SK-N-SH treated with all-trans-retinoic acid at 6 μM for 48 hours (cell line): ENCODE measurements around the gene STMN3.

ENCODE experiments used
- ATAC-seq: fragments of 200-7000 bp; cut with Tn5 transposase; 3 replicates; pipeline ENCODE4 v1.9.1; 2020; ENCODE audit warnings: mild to moderate bottlenecking, moderate library complexity
- ARNTL ChIP-seq: fragments of 450-650 bp; formaldehyde crosslinking; IDR thresholded peaks from 2 replicates; pipeline ENCODE4 v1.5.0; 2020; ENCODE audit warnings: low read depth, mild to moderate bottlenecking, moderate library complexity, borderline replicate concordance
- BACH2 ChIP-seq: fragments of 250-450 bp; sonication (Bioruptor Pico); IDR thresholded peaks from 2 replicates; pipeline ENCODE4 v1.9.0; 2021; ENCODE audit warnings: mild to moderate bottlenecking, borderline replicate concordance
- CSDC2 ChIP-seq: fragments of 250-450 bp; sonication (Bioruptor Pico); IDR thresholded peaks from 2 replicates; pipeline ENCODE4 v1.5.0; 2020; ENCODE audit warnings: mild to moderate bottlenecking, moderate library complexity
- CSRNP3 ChIP-seq: fragments of 250-450 bp; sonication (Bioruptor Pico); IDR thresholded peaks from 2 replicates; pipeline ENCODE4 v1.5.1; 2021; ENCODE audit warnings: mild to moderate bottlenecking, moderate library complexity
- ESRRG ChIP-seq: fragments of 250-450 bp; sonication (Bioruptor Pico); IDR thresholded peaks from 2 replicates; pipeline ENCODE4 v1.6.1; 2021; ENCODE audit warnings: mild to moderate bottlenecking
- GLIS3 ChIP-seq: fragments of 250-450 bp; sonication (Bioruptor Pico); IDR thresholded peaks from 2 replicates; pipeline ENCODE4 v1.5.0; 2020; ENCODE audit warnings: mild to moderate bottlenecking, moderate library complexity
- ISL1 ChIP-seq: fragments of 250-450 bp; sonication (Bioruptor Pico); IDR thresholded peaks from 2 replicates; pipeline ENCODE4 v2.1.2; 2022; ENCODE audit warnings: mild to moderate bottlenecking, moderate library complexity
- OSR1 ChIP-seq: fragments of 250-450 bp; sonication (Bioruptor Pico); IDR thresholded peaks from 2 replicates; pipeline ENCODE4 v1.8.0; 2022; ENCODE audit warnings: moderate library complexity, mild to moderate bottlenecking, inconsistent platforms
- RARB ChIP-seq: fragments of 250-450 bp; sonication (Bioruptor Pico); IDR thresholded peaks from 2 replicates; pipeline ENCODE4 v1.8.0; 2021; ENCODE audit warnings: mild to moderate bottlenecking, moderate library complexity
- SNAI2 ChIP-seq: fragments of 250-450 bp; sonication (Bioruptor Pico); IDR thresholded peaks from 2 replicates; pipeline ENCODE4 v1.5.0; 2020; ENCODE audit warnings: mild to moderate bottlenecking, moderate library complexity
- TCF4 ChIP-seq: fragments of 250-450 bp; sonication (Bioruptor Pico); IDR thresholded peaks from 2 replicates; pipeline ENCODE4 v1.8.0; 2021; ENCODE audit warnings: mild to moderate bottlenecking, moderate library complexity, borderline replicate concordance
- ZC3H10 ChIP-seq: fragments of 250-450 bp; sonication (Bioruptor Pico); IDR thresholded peaks from 2 replicates; pipeline ENCODE4 v1.5.1; 2021; ENCODE audit warnings: mild to moderate bottlenecking, moderate library complexity
- ZFP3 ChIP-seq: fragments of 250-450 bp; sonication (Bioruptor Pico); IDR thresholded peaks from 2 replicates; pipeline ENCODE4 v1.5.0; 2020; ENCODE audit warnings: mild to moderate bottlenecking, moderate library complexity
- ZFP30 ChIP-seq: fragments of 450-650 bp; formaldehyde crosslinking; IDR thresholded peaks from 2 replicates; pipeline ENCODE4 v1.5.0; 2022; ENCODE audit warnings: mild to moderate bottlenecking, moderate library complexity
- ZNF70 ChIP-seq: fragments of 450-650 bp; formaldehyde crosslinking; IDR thresholded peaks from 2 replicates; pipeline ENCODE4 v1.5.0; 2020; ENCODE audit warnings: mild to moderate bottlenecking, moderate library complexity
- TF ChIP-seq, protein P1 (sequence below): fragments of 250-450 bp; sonication (Bioruptor Pico); IDR thresholded peaks from 2 replicates; pipeline ENCODE4 v1.8.0; 2021; ENCODE audit warnings: low read depth, mild to moderate bottlenecking, moderate library complexity, borderline replicate concordance
- TF ChIP-seq, protein P2 (sequence below): fragments of 250-450 bp; sonication (Bioruptor Pico); IDR thresholded peaks from 2 replicates; pipeline ENCODE4 v1.5.0; 2020; ENCODE audit warnings: mild to moderate bottlenecking, moderate library complexity
- TF ChIP-seq, protein P3 (sequence below): fragments of 250-450 bp; sonication (Bioruptor Pico); IDR thresholded peaks from 2 replicates; pipeline ENCODE4 v1.8.0; 2020; ENCODE audit warnings: mild to moderate bottlenecking, moderate library complexity, borderline replicate concordance
- TF ChIP-seq, protein P4 (sequence below): fragments of 250-450 bp; sonication (Bioruptor Pico); IDR thresholded peaks from 2 replicates; pipeline ENCODE4 v1.5.1; 2020; ENCODE audit warnings: low read depth, mild to moderate bottlenecking, moderate library complexity

Gene STMN3

GRCh38 chr20:63624486-63624885 is 28.7 kb downstream of the STMN3 start:
- TF ChIP-seq ZFP30 (CRISPR knock-in tag) (no peak), CSRNP3 (CRISPR knock-in tag) (no peak), RARB (no peak), CSDC2 (CRISPR knock-in tag) (no peak), GLIS3 (CRISPR knock-in tag) (no peak)
- TF ChIP-seq, protein P1, sequence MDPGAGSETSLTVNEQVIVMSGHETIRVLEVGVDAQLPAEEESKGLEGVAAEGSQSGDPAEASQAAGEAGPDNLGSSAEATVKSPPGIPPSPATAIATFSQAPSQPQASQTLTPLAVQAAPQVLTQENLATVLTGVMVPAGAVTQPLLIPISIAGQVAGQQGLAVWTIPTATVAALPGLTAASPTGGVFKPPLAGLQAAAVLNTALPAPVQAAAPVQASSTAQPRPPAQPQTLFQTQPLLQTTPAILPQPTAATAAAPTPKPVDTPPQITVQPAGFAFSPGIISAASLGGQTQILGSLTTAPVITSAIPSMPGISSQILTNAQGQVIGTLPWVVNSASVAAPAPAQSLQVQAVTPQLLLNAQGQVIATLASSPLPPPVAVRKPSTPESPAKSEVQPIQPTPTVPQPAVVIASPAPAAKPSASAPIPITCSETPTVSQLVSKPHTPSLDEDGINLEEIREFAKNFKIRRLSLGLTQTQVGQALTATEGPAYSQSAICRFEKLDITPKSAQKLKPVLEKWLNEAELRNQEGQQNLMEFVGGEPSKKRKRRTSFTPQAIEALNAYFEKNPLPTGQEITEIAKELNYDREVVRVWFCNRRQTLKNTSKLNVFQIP = no peak
- no peak for ATAC-seq

- TF ChIP-seq ISL1 (CRISPR knock-in tag) = no peak
- TF ChIP-seq SNAI2 = no peak
- TF ChIP-seq, protein P1 = no peak
- TF ChIP-seq, protein P2, sequence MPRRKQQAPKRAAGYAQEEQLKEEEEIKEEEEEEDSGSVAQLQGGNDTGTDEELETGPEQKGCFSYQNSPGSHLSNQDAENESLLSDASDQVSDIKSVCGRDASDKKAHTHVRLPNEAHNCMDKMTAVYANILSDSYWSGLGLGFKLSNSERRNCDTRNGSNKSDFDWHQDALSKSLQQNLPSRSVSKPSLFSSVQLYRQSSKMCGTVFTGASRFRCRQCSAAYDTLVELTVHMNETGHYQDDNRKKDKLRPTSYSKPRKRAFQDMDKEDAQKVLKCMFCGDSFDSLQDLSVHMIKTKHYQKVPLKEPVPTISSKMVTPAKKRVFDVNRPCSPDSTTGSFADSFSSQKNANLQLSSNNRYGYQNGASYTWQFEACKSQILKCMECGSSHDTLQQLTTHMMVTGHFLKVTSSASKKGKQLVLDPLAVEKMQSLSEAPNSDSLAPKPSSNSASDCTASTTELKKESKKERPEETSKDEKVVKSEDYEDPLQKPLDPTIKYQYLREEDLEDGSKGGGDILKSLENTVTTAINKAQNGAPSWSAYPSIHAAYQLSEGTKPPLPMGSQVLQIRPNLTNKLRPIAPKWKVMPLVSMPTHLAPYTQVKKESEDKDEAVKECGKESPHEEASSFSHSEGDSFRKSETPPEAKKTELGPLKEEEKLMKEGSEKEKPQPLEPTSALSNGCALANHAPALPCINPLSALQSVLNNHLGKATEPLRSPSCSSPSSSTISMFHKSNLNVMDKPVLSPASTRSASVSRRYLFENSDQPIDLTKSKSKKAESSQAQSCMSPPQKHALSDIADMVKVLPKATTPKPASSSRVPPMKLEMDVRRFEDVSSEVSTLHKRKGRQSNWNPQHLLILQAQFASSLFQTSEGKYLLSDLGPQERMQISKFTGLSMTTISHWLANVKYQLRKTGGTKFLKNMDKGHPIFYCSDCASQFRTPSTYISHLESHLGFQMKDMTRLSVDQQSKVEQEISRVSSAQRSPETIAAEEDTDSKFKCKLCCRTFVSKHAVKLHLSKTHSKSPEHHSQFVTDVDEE = no peak
- TF ChIP-seq ZFP30 (CRISPR knock-in tag) = no peak
- TF ChIP-seq ARNTL = no peak
- TF ChIP-seq GLIS3 (CRISPR knock-in tag) = no peak
- TF ChIP-seq TCF4 (CRISPR knock-in tag) = no peak
- TF ChIP-seq, protein P3, sequence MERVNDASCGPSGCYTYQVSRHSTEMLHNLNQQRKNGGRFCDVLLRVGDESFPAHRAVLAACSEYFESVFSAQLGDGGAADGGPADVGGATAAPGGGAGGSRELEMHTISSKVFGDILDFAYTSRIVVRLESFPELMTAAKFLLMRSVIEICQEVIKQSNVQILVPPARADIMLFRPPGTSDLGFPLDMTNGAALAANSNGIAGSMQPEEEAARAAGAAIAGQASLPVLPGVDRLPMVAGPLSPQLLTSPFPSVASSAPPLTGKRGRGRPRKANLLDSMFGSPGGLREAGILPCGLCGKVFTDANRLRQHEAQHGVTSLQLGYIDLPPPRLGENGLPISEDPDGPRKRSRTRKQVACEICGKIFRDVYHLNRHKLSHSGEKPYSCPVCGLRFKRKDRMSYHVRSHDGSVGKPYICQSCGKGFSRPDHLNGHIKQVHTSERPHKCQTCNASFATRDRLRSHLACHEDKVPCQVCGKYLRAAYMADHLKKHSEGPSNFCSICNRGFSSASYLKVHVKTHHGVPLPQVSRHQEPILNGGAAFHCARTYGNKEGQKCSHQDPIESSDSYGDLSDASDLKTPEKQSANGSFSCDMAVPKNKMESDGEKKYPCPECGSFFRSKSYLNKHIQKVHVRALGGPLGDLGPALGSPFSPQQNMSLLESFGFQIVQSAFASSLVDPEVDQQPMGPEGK (CRISPR knock-in tag) = no peak
- TF ChIP-seq ZNF70 (CRISPR knock-in tag) = no peak
- TF ChIP-seq ESRRG (CRISPR knock-in tag) = no peak
- TF ChIP-seq ZFP3 (CRISPR knock-in tag) = no peak
- no peak for TF ChIP-seq OSR1 (CRISPR knock-in tag)
- no peak for TF ChIP-seq RARB
- TF ChIP-seq BACH2 (CRISPR knock-in tag) = no peak
- TF ChIP-seq, protein P4, sequence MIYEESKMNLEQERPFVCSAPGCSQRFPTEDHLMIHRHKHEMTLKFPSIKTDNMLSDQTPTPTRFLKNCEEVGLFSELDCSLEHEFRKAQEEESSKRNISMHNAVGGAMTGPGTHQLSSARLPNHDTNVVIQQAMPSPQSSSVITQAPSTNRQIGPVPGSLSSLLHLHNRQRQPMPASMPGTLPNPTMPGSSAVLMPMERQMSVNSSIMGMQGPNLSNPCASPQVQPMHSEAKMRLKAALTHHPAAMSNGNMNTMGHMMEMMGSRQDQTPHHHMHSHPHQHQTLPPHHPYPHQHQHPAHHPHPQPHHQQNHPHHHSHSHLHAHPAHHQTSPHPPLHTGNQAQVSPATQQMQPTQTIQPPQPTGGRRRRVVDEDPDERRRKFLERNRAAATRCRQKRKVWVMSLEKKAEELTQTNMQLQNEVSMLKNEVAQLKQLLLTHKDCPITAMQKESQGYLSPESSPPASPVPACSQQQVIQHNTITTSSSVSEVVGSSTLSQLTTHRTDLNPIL (CRISPR knock-in tag) = no peak
- TF ChIP-seq ZC3H10 (CRISPR knock-in tag) = no peak
- ATAC-seq = no peak
Measured at GRCh38 chr20:63622732-63623131, 30.5 kb downstream of the STMN3 start.

DNA sequence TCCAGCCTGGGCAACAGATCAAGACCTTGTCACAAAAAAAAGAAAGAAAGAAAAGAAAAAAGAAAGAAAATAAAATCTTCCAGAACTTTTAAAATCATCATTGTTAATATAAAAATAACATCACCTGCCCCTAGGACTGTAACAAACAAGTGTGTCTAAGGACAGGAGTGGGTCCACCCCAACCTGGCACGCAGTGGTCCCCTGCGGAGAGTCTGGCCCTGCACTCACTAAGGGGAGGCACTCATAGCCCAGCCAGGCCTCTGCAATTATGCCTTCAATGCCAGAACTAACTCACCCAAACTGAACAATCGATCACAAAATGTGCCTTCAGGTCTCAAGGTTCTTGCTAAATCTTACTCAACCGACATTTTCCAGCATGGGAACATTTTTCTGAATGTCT is 31.1 kb downstream of the STMN3 start:
- ATAC-seq = no peak
- TF ChIP-seq, protein P4 (CRISPR knock-in tag) = no peak
- no peak for TF ChIP-seq ZFP3 (CRISPR knock-in tag)
- TF ChIP-seq, protein P1 = no peak
- TF ChIP-seq ARNTL = no peak
- TF ChIP-seq CSRNP3 (CRISPR knock-in tag) = no peak
- no peak for TF ChIP-seq ESRRG (CRISPR knock-in tag)
- TF ChIP-seq, protein P3 (CRISPR knock-in tag) = no peak
